Peyer's patch (tissue), 4 donors: Measurements from ENCODE around the gene TRMT44.

Experiments
- CTCF ChIP-seq, 6 experiments: fragments of 450-650 bp in 4 of 6; fragments of 200-600 bp in 2 of 6; sonication (generic) in 1 of 6; IDR thresholded peaks; one replicate each; pipeline ENCODE4 v1.5.1; 2017 to 2019; ENCODE audit warnings: antibody characterized with exemption in 6 of 6, mild to moderate bottlenecking in 3 of 6, moderate library complexity in 1 of 6
- POLR2A ChIP-seq, 2 donors: fragments of 450-650 bp; IDR thresholded peaks; one replicate each; pipeline ENCODE4 v1.5.1; 2017; ENCODE audit warnings: antibody characterized with exemption in 2 of 2, mild to moderate bottlenecking in 2 of 2, moderate library complexity in 2 of 2

GRCh38 chr4:8472689-8473197 lies 32.2 kb downstream of the TRMT44 start:
- no peak for TF ChIP-seq CTCF (IDR thresholded peaks at IDR 0.05)
- no peak for TF ChIP-seq POLR2A (IDR thresholded peaks at IDR 0.05)
